HepG2 (cell line): ENCODE data around the gene CYTH1. TPM values are rescaled to one million over a fixed set of nuclear protein-coding genes. Genes with fewer than 3 reads are reported as not detected.

Source experiments
- ATAC-seq: fragments of 200-7000 bp; cut with Tn5 transposase; 3 replicates; pipeline ENCODE4 v1.9.1; 2020; ENCODE audit warnings: mild to moderate bottlenecking, moderate library complexity
- BruUV-seq: library from RNA; stranded (reverse); fragments of 400-500 nt; replicated peaks from 2 replicates; lab custom pipeline; 2021; lab: Mats Ljungman, UMichigan
- CTCF ChIA-PET: fragments of 300-600 bp; formaldehyde crosslinking; extraction: SDS; loops from one replicate; lab custom pipeline; 2021; ENCODE audit warnings: low total read pairs, inconsistent platforms, low intra/inter-chr PET ratio; lab: Yijun Ruan, JAX
- POLR2A ChIA-PET: fragments of 350-600 bp; sonication (Branson Sonifier 250); formaldehyde crosslinking; loops from one replicate; lab custom pipeline; 2020; ENCODE audit warnings: antibody characterized with exemption, inconsistent platforms; lab: Yijun Ruan, JAX
- DNase-seq: peaks from one replicate; pipeline ENCODE4 v3.0.0-alpha.2; 2015; ENCODE audit warnings: low spot score
- FAIRE-seq: peaks from 3 replicates; lab custom pipeline; 2011; peaks lifted over from hg19 to GRCh38; lab: Jason Lieb, UNC
- H2AFZ ChIP-seq: one replicate; pipeline ENCODE4 v1.6.1; 2011; ENCODE audit warnings: low read length, inconsistent platforms
- H3K27ac ChIP-seq: fragments of 300-600 bp; 3 replicates; pipeline ENCODE4 v1.8.0; 2011; ENCODE audit warnings: mixed run types, mild to moderate bottlenecking, mixed read lengths, low read length, inconsistent platforms; ENCODE audit not compliant: insufficient read depth; ENCODE audit errors: extremely low read length
- H3K27me3 ChIP-seq, 2 experiments: fragments of 200-600 bp in 1 of 2; 2 replicates in 1 of 2; 3 replicates in 1 of 2; pipeline versions ENCODE4 v1.6.0 to v1.8.0; 2011; ENCODE audit warnings: low read length in 2 of 2, mild to moderate bottlenecking in 2 of 2, moderate library complexity in 2 of 2, inconsistent platforms in 1 of 2; ENCODE audit not compliant: insufficient read depth in 2 of 2, control insufficient read depth in 1 of 2
- H3K36me3 ChIP-seq, 2 experiments: fragments of 200-600 bp in 1 of 2; replicated peaks in 1 of 2; 2 replicates in 1 of 2; 3 replicates in 1 of 2; pipeline versions ENCODE4 v1.5.1 to v1.8.0; 2011; ENCODE audit warnings: low read length in 2 of 2, inconsistent platforms in 1 of 2; ENCODE audit not compliant: insufficient read depth in 2 of 2, control insufficient read depth in 1 of 2
- H3K4me1 ChIP-seq: 2 replicates; pipeline ENCODE4 v1.5.1; 2012; ENCODE audit warnings: low read length, inconsistent platforms; ENCODE audit not compliant: insufficient read depth
- H3K4me2 ChIP-seq: 2 replicates; pipeline ENCODE4 v1.6.0; 2011; ENCODE audit warnings: low read depth, low read length, inconsistent platforms
- H3K4me3 ChIP-seq, 3 experiments: fragments of 200-600 bp in 1 of 3; sonication (generic), shearing (Covaris generic) in 1 of 3; replicated peaks in 1 of 3; 2 replicates each; pipeline ENCODE4 v1.5.1; 2011 to 2016; ENCODE audit warnings: low read length in 3 of 3, inconsistent platforms in 2 of 3, low read depth in 2 of 3, mild to moderate bottlenecking in 2 of 3, control low read depth in 1 of 3, mixed read lengths in 1 of 3; ENCODE audit not compliant: insufficient read depth in 1 of 3
- H3K79me2 ChIP-seq: one replicate; pipeline ENCODE4 v1.6.1; 2011; ENCODE audit warnings: low read length, inconsistent platforms; ENCODE audit not compliant: insufficient read depth
- H3K9ac ChIP-seq: 2 replicates; pipeline ENCODE4 v1.6.0; 2011; ENCODE audit warnings: mild to moderate bottlenecking, low read depth, low read length, inconsistent platforms; ENCODE audit not compliant: insufficient read depth
- H3K9me3 ChIP-seq: 2 replicates; pipeline ENCODE4 v1.5.1; 2012; ENCODE audit warnings: mild to moderate bottlenecking, low read length
- H4K20me1 ChIP-seq: 2 replicates; pipeline ENCODE4 v1.6.0; 2011; ENCODE audit warnings: inconsistent platforms, mild to moderate bottlenecking, low read length, moderate library complexity; ENCODE audit not compliant: insufficient read depth
- ATF2 ChIP-seq: sonication (generic); formaldehyde crosslinking; IDR thresholded peaks from 2 replicates; pipeline ENCODE4 v1.4.0; 2020; ENCODE audit warnings: missing genetic modification reagents
- DPF2 ChIP-seq: sonication (generic); formaldehyde crosslinking; IDR thresholded peaks from 2 replicates; pipeline ENCODE4 v1.4.0; 2020; ENCODE audit warnings: mild to moderate bottlenecking, low read depth, missing genetic modification reagents, borderline replicate concordance
- FLYWCH1 ChIP-seq: sonication (generic); formaldehyde crosslinking; IDR thresholded peaks from 2 replicates; pipeline ENCODE4 v1.8.1; 2023; ENCODE audit warnings: mild to moderate bottlenecking, missing genetic modification reagents
- FOXK1 ChIP-seq: sonication (generic); formaldehyde crosslinking; IDR thresholded peaks from 2 replicates; pipeline ENCODE4 v1.4.0; 2020; ENCODE audit warnings: low read depth, missing genetic modification reagents, borderline replicate concordance
- GABPA ChIP-seq, 2 experiments: IDR thresholded peaks; 2 replicates each; pipeline ENCODE4 v1.6.1; 2011 to 2016; ENCODE audit warnings: low read depth in 2 of 2, low read length in 1 of 2, missing biosample characterization in 1 of 2, missing genetic modification characterization in 1 of 2
- KLF12 ChIP-seq: sonication (generic); formaldehyde crosslinking; IDR thresholded peaks from 2 replicates; pipeline ENCODE4 v1.4.0; 2020; ENCODE audit warnings: missing genetic modification reagents, borderline replicate concordance
- NFE2 ChIP-seq: sonication (generic); formaldehyde crosslinking; IDR thresholded peaks from 2 replicates; pipeline ENCODE4 v1.4.0; 2020; ENCODE audit warnings: missing genetic modification reagents
- NKX3-1 ChIP-seq: sonication (generic); formaldehyde crosslinking; IDR thresholded peaks from 2 replicates; pipeline ENCODE4 v1.5.0; 2020; ENCODE audit warnings: missing genetic modification reagents
- PHB2 ChIP-seq: fragments of 450-650 bp; IDR thresholded peaks from 2 replicates; pipeline ENCODE4 v1.6.1; 2018; ENCODE audit not compliant: partially characterized antibody
- RXRB ChIP-seq: IDR thresholded peaks from 2 replicates; pipeline ENCODE4 v1.6.1; 2016; ENCODE audit warnings: borderline replicate concordance, missing genetic modification reagents, missing compliant biosample characterization
- STAT6 ChIP-seq: sonication (generic); formaldehyde crosslinking; IDR thresholded peaks from 2 replicates; pipeline ENCODE4 v1.4.0; 2020; ENCODE audit warnings: missing genetic modification reagents, mild to moderate bottlenecking, borderline replicate concordance
- TCF12 ChIP-seq, 2 experiments: fragments of 450-650 bp in 1 of 2; sonication (generic) in 1 of 2; formaldehyde crosslinking in 1 of 2; IDR thresholded peaks; 2 replicates each; pipeline versions ENCODE4 v1.6.1 to v1.8.0; 2017 to 2022; ENCODE audit warnings: antibody characterized with exemption in 1 of 2, mild to moderate bottlenecking in 1 of 2, missing genetic modification reagents in 1 of 2, moderate library complexity in 1 of 2
- TERF1 ChIP-seq: sonication (generic); formaldehyde crosslinking; IDR thresholded peaks from 2 replicates; pipeline ENCODE4 v1.8.0; 2022; ENCODE audit warnings: mild to moderate bottlenecking, missing genetic modification reagents, moderate library complexity
- ZKSCAN5 ChIP-seq: sonication (generic); formaldehyde crosslinking; IDR thresholded peaks from 2 replicates; pipeline ENCODE4 v1.5.1; 2020; ENCODE audit warnings: mild to moderate bottlenecking, missing genetic modification reagents
- ZNF224 ChIP-seq: sonication (generic); formaldehyde crosslinking; IDR thresholded peaks from 2 replicates; pipeline ENCODE4 v1.5.0; 2020; ENCODE audit warnings: mild to moderate bottlenecking, missing genetic modification reagents
- ZNF580 ChIP-seq: IDR thresholded peaks from 2 replicates; pipeline ENCODE4 v1.6.1; 2016; ENCODE audit warnings: low read depth, borderline replicate concordance
- ZNF607 ChIP-seq: sonication (generic); formaldehyde crosslinking; IDR thresholded peaks from 2 replicates; pipeline ENCODE4 v1.5.1; 2020; ENCODE audit warnings: missing genetic modification reagents, mild to moderate bottlenecking, borderline replicate concordance
- ZNF879 ChIP-seq: sonication (generic); formaldehyde crosslinking; IDR thresholded peaks from 2 replicates; pipeline ENCODE4 v1.8.1; 2023; ENCODE audit warnings: missing genetic modification reagents
- WGBS: methylation state at CpG from one replicate; pipeline ENCODE4 v1.1.6; 2017; ENCODE audit warnings: low lambda C conversion rate; 5-methylcytosine and 5-hydroxymethylcytosine counted together
- in situ Hi-C: cut with HindIII; loops from 2 replicates; pipeline ENCODE4 v1.10.0; 2017; ENCODE audit warnings: low pct_unique_long_range_greater_than_20kb; ENCODE audit not compliant: extremely low pct_ligation_motif_present
- intact Hi-C: fragments of 100-400 bp; cut with micrococcal nuclease; formaldehyde crosslinking; loops from one replicate; pipeline ENCODE4 v1.10.0; 2022; ENCODE audit not compliant: unreplicated experiment
- polyA plus RNA-seq, 8 experiments: library from polyadenylated mRNA; depleted of rRNA in 3 of 8; stranded (reverse) in 7 of 8; unstranded in 1 of 8; fragments of >200 nt; fragmentation: Illumina TruSeq in 4 of 8; extraction: Trizol in 4 of 8; gene quantifications; 2 replicates each; pipeline versions ENCODE4 v1.2.1 to v1.2.3, GENCODE V29; 2011 to 2016; ENCODE audit warnings: low read depth in 4 of 8, missing spikeins in 1 of 8, mixed read lengths in 1 of 8; ENCODE audit not compliant: insufficient read depth in 1 of 8
- total RNA-seq, 5 experiments: library from RNA; depleted of rRNA; stranded (reverse); fragments of >200 nt; fragmentation: Illumina TruSeq; extraction: Trizol; gene quantifications; 2 replicates each; pipeline ENCODE4 v1.2.3, GENCODE V29; 2016; ENCODE audit warnings: low read depth in 1 of 5

CYTH1 gene
- total and polyA plus RNA-seq, 2 of the 13 experiments (the other 11 are each of a cell fraction or from before 2014, with no cell fraction given) = 20.1 to 48.9 TPM

GRCh38 chr17:78655251-78655940 lies 126.7 kb downstream of the CYTH1 start:
- ChIA-PET POLR2A (no interaction called here), CTCF (no interaction called here)
- no TSS peak for BruUV-seq
- peaks cover 54% of the 10 kb centered on the region for H3K4me1 ChIP-seq
- H3K9ac ChIP-seq = no peak overlapping the region
- DNase-seq (no peak), FAIRE-seq (no peak), ATAC-seq (no peak)
- H3K9me3 ChIP-seq = no peaks in the 10 kb centered on the region
- no peaks in the 10 kb centered on the region for H3K27me3 ChIP-seq
- TF ChIP-seq FLYWCH1 (CRISPR knock-in tag) = no peak
- no peak for TF ChIP-seq ATF2 (CRISPR knock-in tag)
- no peak for TF ChIP-seq GABPA (IDR thresholded peaks at IDR 0.05; ENCODE audit: low read depth, low read length)
- no peak for TF ChIP-seq GABPA (CRISPR knock-in tag; IDR thresholded peaks at IDR 0.05; ENCODE audit: low read depth)
- TF ChIP-seq KLF12 (CRISPR knock-in tag) = no peak
- TF ChIP-seq ZNF607 (CRISPR knock-in tag) = no peak
- TF ChIP-seq TCF12 (IDR thresholded peaks at IDR 0.05) = no peak
- TF ChIP-seq TCF12 (CRISPR knock-in tag; IDR thresholded peaks at IDR 0.05) = no peak
- no peak for TF ChIP-seq DPF2 (CRISPR knock-in tag)
- TF ChIP-seq TERF1 (CRISPR knock-in tag) = no peak
- no peak for TF ChIP-seq NKX3-1 (CRISPR knock-in tag)
- no peak for TF ChIP-seq ZNF879
- TF ChIP-seq ZNF580 (CRISPR knock-in tag) = no peak
- no peak for TF ChIP-seq NFE2 (CRISPR knock-in tag)
- TF ChIP-seq STAT6 (CRISPR knock-in tag) = no peak
- TF ChIP-seq RXRB (CRISPR knock-in tag) = no peak
- TF ChIP-seq PHB2 = no peak
- no peak for TF ChIP-seq ZNF224 (CRISPR knock-in tag)
- TF ChIP-seq FOXK1 = no peak
- no peak for TF ChIP-seq ZKSCAN5
- H2AFZ ChIP-seq = no peak overlapping the region
- WGBS = 84% methylated on average over 7 of the region's 9 CpGs
- H3K79me2 ChIP-seq = no peaks in the 10 kb centered on the region
- H3K36me3 ChIP-seq = no peaks in the 10 kb centered on the region
- H3K4me2 ChIP-seq = no peak overlapping the region
- intact Hi-C loops (no loop called here), in situ Hi-C loops (no loop called here)
- no peak overlapping the region for H3K27ac ChIP-seq
- H3K4me3 ChIP-seq = no peak overlapping the region
- H4K20me1 ChIP-seq = no peaks in the 10 kb centered on the region
